ENCODE measurements around the gene ATP6V0D1.
"Not testable (repeated sequence)": the region's sequence is repeated elsewhere in the genome, so short reads cannot be mapped to it uniquely, and the experiment has no call there.

ATP6V0D1 gene

GRCh38 chr16:67425061-67425460 is 55.9 kb downstream of the ATP6V0D1 start:
- DNase-seq: no peak

- no peak for DNase-seq
These were observed 56.7 kb downstream of the ATP6V0D1 start for GRCh38 chr16:67424261-67424615.

- DNase-seq: no peak
These were observed 57.2 kb downstream of the ATP6V0D1 start for GRCh38 chr16:67423611-67424260.

GRCh38 chr16:67423015-67423414 is 57.9 kb downstream of the ATP6V0D1 start:
- DNase-seq: no peak

GRCh38 chr16:67421030-67421429 is 59.9 kb downstream of the ATP6V0D1 start:
- DNase-seq: no peak

GRCh38 chr16:67419931-67420330 is 61.0 kb downstream of the ATP6V0D1 start:
- no peak for DNase-seq

- no peak for DNase-seq
These were observed 61.5 kb downstream of the ATP6V0D1 start for GRCh38 chr16:67419502-67419901.

GRCh38 chr16:67417333-67418061 is 63.5 kb downstream of the ATP6V0D1 start:
- DNase-seq: no peak

- peak; percentile 46 for DNase-seq
These were observed 64.8 kb downstream of the ATP6V0D1 start, which contains the start of gene ZDHHC1 for GRCh38 chr16:67415872-67416793. Gene ZDHHC1 (minus strand): TSS chr16:67416477. CDS start chr16:67407775, 8,702 bp downstream.

- not testable (repeated sequence) for DNase-seq
These were observed 65.5 kb downstream of the ATP6V0D1 start for GRCh38 chr16:67415421-67415820.

GRCh38 chr16:67413978-67414911 is 66.7 kb downstream of the ATP6V0D1 start:
- DNase-seq: no peak

- DNase-seq: no peak
These were observed 68.7 kb downstream of the ATP6V0D1 start for GRCh38 chr16:67412294-67412693.

- DNase-seq: no peak
These were observed 69.6 kb downstream of the ATP6V0D1 start for GRCh38 chr16:67411339-67411738.

- DNase-seq: no peak
These were observed 71.3 kb downstream of the ATP6V0D1 start for GRCh38 chr16:67409631-67410030.

- DNase-seq: no peak
These were observed 73.0 kb downstream of the ATP6V0D1 start for GRCh38 chr16:67407788-67408452.

GRCh38 chr16:67407176-67407787 is 73.7 kb downstream of the ATP6V0D1 start:
- DNase-seq: no peak

GRCh38 chr16:67406111-67406971 is 74.6 kb downstream of the ATP6V0D1 start:
- no peak for DNase-seq

GRCh38 chr16:67405336-67405735 is 75.6 kb downstream of the ATP6V0D1 start:
- no peak for DNase-seq

- no peak for DNase-seq
These were observed 76.2 kb downstream of the ATP6V0D1 start for GRCh38 chr16:67404740-67405226.

GRCh38 chr16:67403976-67404555 is 76.9 kb downstream of the ATP6V0D1 start:
- no peak for DNase-seq

Measured in CD4-positive, alpha-beta T cell treated with Interleukin-10 for 1 hour (primary cell).